ENCODE measurements around the gene SERPINE2.
"Not testable (repeated sequence)": the region's sequence is repeated elsewhere in the genome, so short reads cannot be mapped to it uniquely, and the experiment has no call there.

SERPINE2 gene

DNA sequence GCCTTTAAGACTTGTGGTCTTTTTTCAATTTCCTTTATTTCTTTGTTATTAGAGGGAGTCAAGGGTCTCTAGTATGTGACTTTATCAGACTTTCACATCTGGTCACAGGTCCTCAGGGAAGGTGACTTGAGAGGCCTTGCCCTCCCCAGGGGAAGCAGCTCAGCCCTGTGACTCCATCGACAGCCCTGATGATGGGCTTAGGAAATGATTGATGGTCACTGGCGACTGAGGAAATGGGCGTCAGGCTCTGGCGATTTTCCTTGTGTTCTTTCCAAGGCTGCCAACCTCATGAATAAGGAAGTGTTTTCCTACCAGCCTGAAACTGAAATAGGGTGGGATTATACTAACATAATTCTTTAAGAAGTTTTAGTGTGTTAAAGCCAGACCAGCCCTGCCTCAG lies 21.1 kb downstream of the SERPINE2 start:
- no peak overlapping the region for H3K4me3 ChIP-seq (ENCODE audit: low read depth, low read length)
- TF ChIP-seq, protein P1, sequence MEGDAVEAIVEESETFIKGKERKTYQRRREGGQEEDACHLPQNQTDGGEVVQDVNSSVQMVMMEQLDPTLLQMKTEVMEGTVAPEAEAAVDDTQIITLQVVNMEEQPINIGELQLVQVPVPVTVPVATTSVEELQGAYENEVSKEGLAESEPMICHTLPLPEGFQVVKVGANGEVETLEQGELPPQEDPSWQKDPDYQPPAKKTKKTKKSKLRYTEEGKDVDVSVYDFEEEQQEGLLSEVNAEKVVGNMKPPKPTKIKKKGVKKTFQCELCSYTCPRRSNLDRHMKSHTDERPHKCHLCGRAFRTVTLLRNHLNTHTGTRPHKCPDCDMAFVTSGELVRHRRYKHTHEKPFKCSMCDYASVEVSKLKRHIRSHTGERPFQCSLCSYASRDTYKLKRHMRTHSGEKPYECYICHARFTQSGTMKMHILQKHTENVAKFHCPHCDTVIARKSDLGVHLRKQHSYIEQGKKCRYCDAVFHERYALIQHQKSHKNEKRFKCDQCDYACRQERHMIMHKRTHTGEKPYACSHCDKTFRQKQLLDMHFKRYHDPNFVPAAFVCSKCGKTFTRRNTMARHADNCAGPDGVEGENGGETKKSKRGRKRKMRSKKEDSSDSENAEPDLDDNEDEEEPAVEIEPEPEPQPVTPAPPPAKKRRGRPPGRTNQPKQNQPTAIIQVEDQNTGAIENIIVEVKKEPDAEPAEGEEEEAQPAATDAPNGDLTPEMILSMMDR (IDR thresholded peaks at IDR 0.05; ENCODE audit: low read depth, low read length), result no peak

DNA sequence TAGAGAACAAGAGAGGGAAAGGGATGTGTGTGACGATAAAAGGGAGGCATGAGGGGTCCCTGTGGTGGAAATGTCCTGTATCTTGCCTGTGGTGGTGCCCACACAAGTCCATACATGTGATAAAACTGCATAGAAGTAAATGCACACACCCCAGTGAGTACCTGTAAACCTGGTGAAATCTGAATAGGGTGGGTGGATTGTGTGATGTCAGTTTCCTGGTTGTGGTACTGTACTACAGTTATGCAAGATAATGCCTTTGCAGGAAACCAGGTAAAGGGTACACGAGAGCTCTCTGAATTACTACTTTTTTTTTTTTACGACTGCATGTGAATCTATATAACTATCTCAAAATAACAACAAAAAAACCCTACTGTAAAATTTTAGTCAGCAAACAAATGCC lies 22.1 kb downstream of the SERPINE2 start:
- H3K4me3 ChIP-seq (ENCODE audit: low read depth, low read length), result no peak overlapping the region
- TF ChIP-seq, protein P1 (IDR thresholded peaks at IDR 0.05; ENCODE audit: low read depth, low read length), result no peak

DNA sequence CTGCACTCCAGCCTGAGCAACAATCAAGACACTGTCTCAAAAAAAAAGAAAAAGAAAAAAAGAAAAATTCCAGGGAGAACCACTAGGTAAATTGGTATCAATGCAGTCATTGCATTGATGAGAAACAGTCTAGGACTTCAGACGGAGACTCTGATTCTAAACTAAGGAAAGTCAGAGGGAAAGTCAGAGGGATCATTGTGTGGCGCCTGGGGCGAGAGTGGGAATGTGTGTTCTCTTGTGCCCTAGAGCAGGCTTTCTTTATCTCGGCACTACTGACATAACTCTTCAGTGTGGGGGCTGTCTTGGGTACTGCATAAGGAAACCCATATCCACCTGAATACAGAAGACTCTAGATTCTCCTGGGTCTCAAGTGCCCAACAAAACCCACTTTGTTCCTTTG lies 24.8 kb downstream of the SERPINE2 start:
- TF ChIP-seq, protein P1 (IDR thresholded peaks at IDR 0.05; ENCODE audit: low read depth, low read length), result no peak

DNA sequence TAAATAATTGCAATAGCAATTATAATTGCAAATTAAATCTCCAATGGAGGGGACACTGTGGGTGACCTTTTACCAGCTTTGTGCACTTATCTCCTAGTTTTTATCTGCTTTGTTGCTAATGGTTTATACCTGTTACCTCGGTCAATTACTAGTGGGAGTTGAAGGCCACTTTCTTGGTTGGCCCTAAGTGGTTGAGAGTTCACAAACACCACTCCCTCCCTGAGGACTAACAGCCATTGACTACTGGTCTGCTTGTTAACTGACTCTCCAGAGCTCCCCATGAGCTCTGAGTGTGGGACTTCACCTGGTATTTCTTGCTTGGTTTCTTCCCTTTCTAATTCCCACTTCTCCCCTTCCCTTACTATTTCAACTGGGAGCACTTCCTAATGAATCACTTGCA lies 27.2 kb downstream of the SERPINE2 start:
- TF ChIP-seq, protein P1 (IDR thresholded peaks at IDR 0.05; ENCODE audit: low read depth, low read length), result no peak
- no peak overlapping the region for H3K4me3 ChIP-seq (ENCODE audit: low read depth, low read length)

More for the DNA sequence above, 24.8 kb downstream of the SERPINE2 start:
- H3K4me3 ChIP-seq (ENCODE audit: low read depth, low read length), result no peak overlapping the region

GRCh38 chr2:224009605-224010315 lies 29.3 kb downstream of the SERPINE2 start:
- TF ChIP-seq, protein P1 (IDR thresholded peaks at IDR 0.05; ENCODE audit: low read depth, low read length), result no peak
- no peak overlapping the region for H3K4me3 ChIP-seq (ENCODE audit: low read depth, low read length)

GRCh38 chr2:224008702-224009261 lies 30.3 kb downstream of the SERPINE2 start:
- TF ChIP-seq, protein P1 (IDR thresholded peaks at IDR 0.05; ENCODE audit: low read depth, low read length), result no peak
- no peak overlapping the region for H3K4me3 ChIP-seq (ENCODE audit: low read depth, low read length)

DNA sequence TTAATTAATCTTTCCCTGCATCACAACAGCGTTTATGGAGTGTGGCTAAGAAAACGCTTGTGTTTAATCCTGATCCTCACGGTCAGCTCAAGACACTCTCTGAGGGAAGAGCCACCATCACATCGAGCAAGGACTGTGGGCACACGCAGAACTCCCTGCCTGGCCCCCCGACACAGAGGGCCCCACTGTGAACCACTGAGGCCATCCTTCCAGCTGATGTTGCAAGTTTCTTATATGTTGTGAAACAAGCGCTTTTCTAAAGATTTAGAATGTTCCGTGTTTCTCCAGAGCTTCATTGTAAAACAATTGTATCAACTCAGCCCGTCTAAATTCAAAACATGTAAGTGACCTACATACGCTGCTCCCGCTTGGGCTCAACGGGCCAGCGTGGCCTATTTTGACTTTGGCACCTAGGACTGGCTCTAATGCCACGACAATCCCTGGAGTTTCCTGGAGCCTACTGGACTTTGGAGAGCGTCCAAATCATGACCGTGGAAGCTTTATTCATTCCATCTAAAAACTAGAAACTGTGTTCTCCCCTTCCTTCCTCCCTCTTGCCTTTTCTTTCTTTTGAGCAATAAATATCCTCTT lies 34.9 kb downstream of the SERPINE2 start:
- no peak overlapping the region for H3K4me3 ChIP-seq (ENCODE audit: low read depth, low read length)
- TF ChIP-seq, protein P1 (IDR thresholded peaks at IDR 0.05; ENCODE audit: low read depth, low read length), result no peak

GRCh38 chr2:224000662-224001061 lies 38.4 kb downstream of the SERPINE2 start:
- not testable (repeated sequence) for H3K4me3 ChIP-seq (ENCODE audit: low read depth, low read length)
